Upper lobe of left lung (tissue), 6 donors: ENCODE results near the gene USP16. TPM values are rescaled to one million over a fixed set of nuclear protein-coding genes. Genes with fewer than 3 reads are reported as not detected.
"Not testable (repeated sequence)": the region's sequence is repeated elsewhere in the genome, so short reads cannot be mapped to it uniquely, and the experiment has no call there.

Experiments
- ATAC-seq, 2 donors: fragments of 200-7000 bp; cut with Tn5 transposase; one replicate each; pipeline ENCODE4 v1.9.1; 2022; ENCODE audit warnings: mild to moderate bottlenecking in 2 of 2, moderate library complexity in 2 of 2; ENCODE audit not compliant: low FRiP score in 2 of 2
- DNase-seq, 2 donors: peaks; one replicate each; pipeline ENCODE4 v3.0.0-alpha.2; 2019 to 2020
- H3K27ac ChIP-seq, 4 donors: fragments of 200-600 bp; sonication (generic); one replicate each; pipeline ENCODE4 v1.5.1; 2016 to 2019
- H3K27me3 ChIP-seq, 4 donors: fragments of 200-600 bp; sonication (generic); one replicate each; pipeline ENCODE4 v1.5.1; 2017 to 2019
- H3K36me3 ChIP-seq, 4 donors: fragments of 200-600 bp; sonication (generic); one replicate each; pipeline ENCODE4 v1.5.1; 2016 to 2019
- H3K4me1 ChIP-seq, 4 donors: fragments of 200-600 bp; sonication (generic); one replicate each; pipeline ENCODE4 v1.5.1; 2018 to 2019
- H3K4me3 ChIP-seq, 4 donors: fragments of 200-600 bp; sonication (generic); one replicate each; pipeline ENCODE4 v1.5.1; 2017 to 2019; ENCODE audit warnings: mild to moderate bottlenecking in 2 of 4, moderate library complexity in 1 of 4
- H3K9me3 ChIP-seq, 4 donors: fragments of 200-600 bp; sonication (generic); one replicate each; pipeline ENCODE4 v1.5.1; 2018 to 2019
- CTCF ChIP-seq, 6 experiments: fragments of 450-650 bp in 4 of 6; fragments of 200-600 bp in 2 of 6; sonication (generic) in 2 of 6; IDR thresholded peaks; one replicate each; pipeline ENCODE4 v1.5.1; 2016 to 2019; ENCODE audit warnings: antibody characterized with exemption in 6 of 6
- EP300 ChIP-seq, 4 donors: sonication (generic); formaldehyde crosslinking; IDR thresholded peaks; one replicate each; pipeline ENCODE4 v1.5.1; 2017; ENCODE audit warnings: antibody characterized with exemption in 4 of 4, control low read depth in 2 of 4
- POLR2A ChIP-seq, 4 donors: fragments of 450-650 bp; IDR thresholded peaks; one replicate each; pipeline ENCODE4 v1.5.1; 2016 to 2017; ENCODE audit warnings: antibody characterized with exemption in 4 of 4, mild to moderate bottlenecking in 2 of 4
- POLR2AphosphoS5 ChIP-seq, 2 donors: sonication (generic); formaldehyde crosslinking; IDR thresholded peaks; one replicate each; pipeline ENCODE4 v1.5.1; 2017; ENCODE audit warnings: antibody characterized with exemption in 2 of 2
- WGBS, 2 donors: methylation state at CpG; one replicate each; pipeline ENCODE4 v1.1.5; 2017 to 2018; 5-methylcytosine and 5-hydroxymethylcytosine counted together
- total RNA-seq, 6 donors: library from RNA; depleted of rRNA in 4 of 6; stranded (reverse); fragments of >200 nt in 4 of 6; gene quantifications; one replicate each; pipeline versions ENCODE4 v1.1.0 to v1.2.1, GENCODE V29; 2016 to 2021
- donor health status: DM: no; HTN: no; CAD: no; lungs with moderate emphysema.
- donor health status: DM: no; HTN: yes; CAD: no; lungs with severe emphysema.

Gene USP16
- total RNA-seq, 6 donors from 2014 or later: 23.0 to 50.0 (median 29.3) TPM

DNA sequence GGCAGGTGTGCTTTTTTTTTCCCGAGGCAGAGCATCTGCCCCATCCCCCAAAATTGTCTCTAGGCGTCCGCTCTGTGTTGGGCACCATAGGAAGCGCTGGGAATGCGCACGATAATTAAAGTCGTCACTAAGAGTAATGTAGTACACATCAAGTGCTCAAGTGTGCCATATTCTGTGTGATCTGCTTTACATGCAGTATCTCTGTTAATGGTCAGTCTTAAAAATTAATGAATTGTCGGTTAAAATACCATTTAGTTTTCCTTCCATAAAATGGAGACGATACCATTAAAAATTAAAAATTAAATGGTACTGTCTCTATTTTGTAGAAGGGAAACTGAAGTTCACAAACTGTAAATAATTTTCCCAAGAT, 49.5 kb downstream of the USP16 start:
- H3K27ac ChIP-seq: peak overlapping the region; percentile 90 to 92 (median 90)
- H3K4me1 ChIP-seq: peaks cover 20 to 44% (median 24%) of the 10 kb centered on the region in 4 donors
- WGBS, 2 donors: 14 to 15% methylated on average over 9 of the region's 9 CpGs
- no peaks in the 10 kb centered on the region for H3K9me3 ChIP-seq
- TF ChIP-seq CTCF (IDR thresholded peaks at IDR 0.05) (no peak), POLR2A (IDR thresholded peaks at IDR 0.05) (no peak), POLR2AphosphoS5 (IDR thresholded peaks at IDR 0.05) (no peak), EP300 (IDR thresholded peaks at IDR 0.05) (no peak)
- H3K27me3 ChIP-seq: no peaks in the 10 kb centered on the region
- ATAC-seq (peak; percentile 32 to 35), DNase-seq (no peak)
- H3K4me3 ChIP-seq: peak overlapping the region; percentile 67 to 98 (median 85)
- H3K36me3 ChIP-seq: peaks cover 0 to 5% (median under 1%) of the 10 kb centered on the region in 4 donors

GRCh38 chr21:29074783-29075182, 50.3 kb downstream of the USP16 start:
- DNase-seq: no peak
- Histone ChIP-seq H3K4me1 (peaks cover 22 to 52% (median 31%) of the 10 kb centered on the region in 4 donors), H3K36me3 (no peaks in the 10 kb centered on the region), H3K27ac (peak overlapping the region in 1 of 4 donors; percentile 92), H3K9me3 (no peaks in the 10 kb centered on the region), H3K27me3 (no peaks in the 10 kb centered on the region), H3K4me3 (no peak overlapping the region)
- no peak for ATAC-seq
- 89 to 93% methylated on average over 4 of the region's 4 CpGs for WGBS, 2 donors
- no peak for TF ChIP-seq CTCF (IDR thresholded peaks at IDR 0.05)
- no peak for TF ChIP-seq POLR2AphosphoS5 (IDR thresholded peaks at IDR 0.05)
- no peak for TF ChIP-seq POLR2A (IDR thresholded peaks at IDR 0.05)
- no peak for TF ChIP-seq EP300 (IDR thresholded peaks at IDR 0.05)

DNA sequence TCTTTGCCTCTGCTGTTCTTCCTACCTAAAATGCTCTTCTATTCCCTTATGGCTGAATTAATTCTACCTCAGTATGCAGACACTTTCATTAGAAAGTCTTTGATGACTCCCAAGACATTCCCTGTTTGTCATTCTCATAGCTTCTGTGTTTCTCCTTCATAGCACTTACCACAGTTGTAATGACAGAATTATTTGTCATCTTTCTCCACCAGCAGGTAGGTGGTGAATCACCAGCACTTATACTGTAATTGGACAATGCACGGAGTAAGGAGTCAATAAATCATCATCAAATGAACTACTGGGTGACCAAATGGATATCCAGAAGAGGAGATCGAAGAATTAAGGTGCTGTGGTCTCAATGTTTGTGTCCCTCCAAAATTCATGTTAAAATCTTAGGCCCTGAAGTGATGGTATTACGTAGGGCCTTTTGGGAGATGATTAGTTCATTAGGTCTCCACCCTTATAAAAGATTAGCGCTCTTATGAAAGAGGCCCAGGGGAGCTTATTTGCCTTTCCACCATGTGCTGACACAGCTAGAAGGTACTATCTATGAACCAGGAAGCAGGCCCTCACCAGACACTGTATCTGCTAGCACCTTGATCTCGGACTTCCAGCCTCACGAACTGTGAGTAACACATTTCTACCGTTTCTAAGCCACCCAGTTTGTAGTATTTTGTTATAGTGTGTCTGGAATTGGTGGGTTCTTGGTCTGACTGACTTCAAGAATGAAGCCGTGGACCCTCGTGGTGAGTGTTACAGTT, 51.4 kb downstream of the USP16 start:
- Histone ChIP-seq H3K4me1 (peaks cover 22 to 60% (median 37%) of the 10 kb centered on the region in 4 donors), H3K27me3 (no peaks in the 10 kb centered on the region), H3K4me3 (peak overlapping the region in 1 of 4 donors; percentile 70), H3K9me3 (no peaks in the 10 kb centered on the region), H3K27ac (peak overlapping the region; percentile 88 to 98 (median 90)), H3K36me3 (no peaks in the 10 kb centered on the region)
- ATAC-seq (no peak), DNase-seq (no peak)
- WGBS, 2 donors: 89 to 90% methylated on average over 9 of the region's 9 CpGs
- TF ChIP-seq POLR2A (IDR thresholded peaks at IDR 0.05) (no peak), POLR2AphosphoS5 (IDR thresholded peaks at IDR 0.05) (no peak), CTCF (IDR thresholded peaks at IDR 0.05) (no peak), EP300 (IDR thresholded peaks at IDR 0.05) (no peak)

DNA sequence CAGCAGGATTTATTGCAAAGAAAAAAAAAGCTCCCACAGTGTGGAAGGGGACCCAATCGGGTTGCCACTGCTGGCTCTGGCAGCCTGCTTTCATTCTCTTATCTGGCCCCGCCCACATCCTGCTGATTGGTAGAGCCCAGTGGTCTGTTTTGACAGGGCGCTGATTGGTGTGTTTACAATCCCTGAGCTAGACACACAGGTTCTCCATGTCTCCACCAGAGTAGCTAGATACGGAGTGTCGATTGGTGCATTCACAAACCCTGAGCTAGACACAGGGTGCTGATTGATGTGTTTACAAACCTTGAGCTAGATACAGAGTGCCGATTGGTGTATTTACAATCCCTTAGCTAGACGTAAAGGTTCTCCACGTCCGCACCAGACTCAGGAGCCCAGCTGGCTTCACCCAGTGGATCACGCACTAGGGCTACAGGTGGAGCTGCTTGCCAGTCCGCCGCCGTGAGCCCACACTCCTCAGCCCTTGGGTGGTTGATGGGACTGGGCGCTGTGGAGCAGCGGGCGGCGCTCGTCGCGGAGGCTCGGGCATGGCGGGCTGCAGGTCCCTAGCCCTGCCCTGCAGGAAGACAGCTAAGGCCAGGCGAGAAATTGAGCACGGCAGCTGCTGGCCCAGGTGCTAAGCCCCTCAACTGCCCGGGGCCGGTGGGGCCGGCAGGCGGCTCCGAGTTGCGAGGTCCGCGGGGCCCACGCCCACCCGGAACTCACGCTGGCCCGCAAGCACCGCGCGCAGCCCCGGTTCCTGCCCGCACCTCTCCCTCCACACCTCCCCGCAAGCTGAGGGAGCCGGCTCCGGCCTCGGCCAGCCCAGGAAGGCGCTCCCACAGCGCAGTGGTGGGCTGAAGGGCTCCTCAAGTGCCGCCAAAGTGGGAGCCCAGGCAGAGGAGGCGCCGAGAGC, 52.5 kb downstream of the USP16 start:
- H3K9me3 ChIP-seq, H3K27me3 ChIP-seq, ATAC-seq, H3K36me3 ChIP-seq: not testable (repeated sequence)
- peaks cover 10 to 49% (median 28%) of the 10 kb centered on the region in 4 donors for H3K4me1 ChIP-seq
- TF ChIP-seq POLR2AphosphoS5 (IDR thresholded peaks at IDR 0.05) (peak in 1 of 2 donors; percentile 69), POLR2A (IDR thresholded peaks at IDR 0.05) (peak in 2 of 4 donors; percentile 41 to 58)
- H3K27ac ChIP-seq: peak overlapping the region; percentile 88 to 98 (median 90)
- WGBS, 2 donors: 24 to 40% methylated on average over 14 to 38 of the region's 50 CpGs
- DNase-seq: peak; percentile 89
- H3K4me3 ChIP-seq: peak overlapping the region; percentile 46 to 70 (median 64)

- 37 to 52% methylated on average over 6 of the region's 6 CpGs for WGBS, 2 donors
- DNase-seq (peak in 1 of 2 donors; percentile 45), ATAC-seq (no peak)
- H3K9me3 ChIP-seq: no peaks in the 10 kb centered on the region
- no peaks in the 10 kb centered on the region for H3K27me3 ChIP-seq
- H3K4me3 ChIP-seq: peak overlapping the region; percentile 46 to 70 (median 64)
- H3K36me3 ChIP-seq: no peaks in the 10 kb centered on the region
- TF ChIP-seq POLR2A (IDR thresholded peaks at IDR 0.05) (no peak), EP300 (IDR thresholded peaks at IDR 0.05) (no peak), CTCF (IDR thresholded peaks at IDR 0.05) (no peak), POLR2AphosphoS5 (IDR thresholded peaks at IDR 0.05) (no peak)
- H3K4me1 ChIP-seq: peaks cover 4 to 43% (median 22%) of the 10 kb centered on the region in 4 donors
- H3K27ac ChIP-seq: peak overlapping the region; percentile 88 to 98 (median 90)
These were observed 53.2 kb downstream of the USP16 start for GRCh38 chr21:29077651-29078090.
